UCSD-AML1 (cell line): Measurements from ENCODE around the gene PTPRK.

ENCODE experiments used
- DNase-seq: peaks from one replicate; lab custom pipeline; 2025; ENCODE audit not compliant: unreplicated experiment; lab: John Stamatoyannopoulos, UW

PTPRK gene

DNA sequence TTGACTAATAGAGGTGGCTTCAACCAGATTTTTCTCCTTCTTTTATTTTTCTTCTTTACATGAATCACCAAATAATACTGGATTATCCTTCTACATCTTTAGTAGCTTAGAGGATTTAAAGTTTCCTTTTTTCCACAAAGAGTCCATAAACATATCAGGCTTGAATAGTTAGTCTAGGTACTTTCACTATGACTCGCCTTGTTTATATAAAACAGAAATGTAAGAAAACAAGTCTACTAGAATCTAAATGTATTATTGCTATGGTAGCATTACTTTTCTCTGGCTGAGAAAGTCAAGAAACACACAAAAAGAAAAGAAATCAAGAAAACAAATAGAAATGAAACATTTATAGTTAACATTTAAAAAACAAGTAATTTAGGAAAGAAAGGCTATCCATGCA lies 215.2 kb downstream of the PTPRK start:
- no peak for DNase-seq

DNA sequence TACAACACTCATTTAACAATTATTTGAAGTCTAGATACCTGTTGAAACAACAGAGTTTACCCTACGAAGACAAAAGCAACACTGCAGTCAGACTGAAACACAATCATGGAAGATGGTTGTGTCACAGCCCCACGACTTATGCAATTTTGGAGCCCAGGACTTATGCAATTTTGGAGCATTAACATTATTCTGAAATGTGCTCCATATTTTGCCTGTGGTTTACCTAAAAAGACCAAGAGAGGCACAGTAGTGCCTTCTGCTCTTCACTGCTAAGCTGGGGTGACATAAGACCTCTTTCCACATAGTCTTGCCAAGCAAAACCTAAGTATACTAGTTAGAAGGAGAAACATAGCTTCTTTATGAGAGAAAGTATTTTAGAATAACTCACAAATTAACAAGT lies 216.5 kb downstream of the PTPRK start:
- DNase-seq = no peak

DNA sequence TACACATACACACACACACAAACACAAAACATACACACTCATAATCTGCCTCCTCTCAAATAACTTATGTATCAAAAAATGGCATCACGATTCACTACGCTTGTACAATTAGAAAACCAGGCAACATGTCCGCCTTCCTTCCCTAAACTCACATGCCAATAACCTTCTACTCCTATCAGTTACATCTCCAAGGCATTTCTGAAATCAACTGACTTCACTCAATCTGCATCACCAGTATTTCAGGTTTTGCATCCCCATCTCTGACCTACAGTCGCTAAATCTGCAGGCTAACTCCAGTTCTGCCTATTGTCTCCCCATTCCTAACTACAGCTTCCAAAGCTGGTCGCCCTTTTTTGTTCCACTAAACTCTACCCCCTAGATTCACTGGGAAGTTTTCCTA lies 217.5 kb downstream of the PTPRK start:
- no peak for DNase-seq

DNA sequence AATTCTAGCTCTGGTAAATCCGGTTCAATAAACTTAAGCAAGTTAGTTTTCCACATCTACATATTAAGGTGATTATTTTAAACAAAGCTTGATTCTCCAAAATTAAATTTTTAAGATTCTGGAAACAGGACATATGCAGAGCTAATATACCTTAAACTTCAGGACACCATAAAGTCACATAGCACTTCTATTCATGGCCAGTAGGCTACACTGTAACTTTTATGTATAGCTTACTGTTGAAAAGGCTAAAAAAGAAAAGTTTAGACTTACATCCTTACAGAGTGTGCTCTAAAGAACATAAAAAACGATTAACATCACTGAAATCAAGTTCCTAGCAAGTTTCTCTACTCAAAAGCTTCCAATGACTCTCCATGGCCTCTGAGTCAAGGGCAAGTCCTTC lies 224.7 kb downstream of the PTPRK start:
- DNase-seq = no peak

DNA sequence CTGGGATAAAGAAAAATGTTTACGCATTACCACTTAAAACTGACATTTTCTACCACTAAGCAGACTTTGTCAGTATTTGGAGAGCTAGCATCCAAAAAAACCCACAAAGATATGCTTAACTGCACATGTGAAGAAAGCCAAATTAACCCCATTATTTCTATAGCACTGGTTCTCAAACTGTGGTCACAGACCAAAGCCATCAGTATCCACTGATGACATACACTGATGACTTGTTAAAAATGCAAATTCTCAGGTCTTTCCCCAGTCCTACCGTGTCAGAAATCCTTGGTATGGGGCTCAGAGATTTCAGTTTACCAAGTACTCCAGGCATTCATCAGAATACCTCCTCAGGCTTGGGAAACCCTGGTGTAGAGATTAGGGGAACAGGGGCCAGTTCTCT lies 230.2 kb downstream of the PTPRK start:
- DNase-seq = no peak

DNA sequence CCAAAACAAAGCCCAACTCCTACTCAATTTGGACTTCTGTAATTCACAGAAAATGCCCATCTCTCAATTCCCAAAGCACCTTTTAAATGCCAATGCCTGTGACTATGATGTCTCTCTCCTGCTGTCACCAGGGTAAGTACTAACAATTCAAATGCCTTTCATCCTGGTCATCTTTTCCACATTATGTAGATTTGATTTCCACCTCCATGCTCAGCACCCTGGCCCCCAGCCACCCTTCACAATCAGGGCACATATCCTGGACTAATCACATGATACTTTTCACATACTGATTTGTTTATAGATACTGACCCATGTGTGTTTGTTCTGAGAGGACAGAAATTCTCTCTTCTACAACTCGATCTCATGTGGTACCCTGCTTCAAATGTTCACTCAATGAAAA lies 236.3 kb downstream of the PTPRK start:
- no peak for DNase-seq

DNA sequence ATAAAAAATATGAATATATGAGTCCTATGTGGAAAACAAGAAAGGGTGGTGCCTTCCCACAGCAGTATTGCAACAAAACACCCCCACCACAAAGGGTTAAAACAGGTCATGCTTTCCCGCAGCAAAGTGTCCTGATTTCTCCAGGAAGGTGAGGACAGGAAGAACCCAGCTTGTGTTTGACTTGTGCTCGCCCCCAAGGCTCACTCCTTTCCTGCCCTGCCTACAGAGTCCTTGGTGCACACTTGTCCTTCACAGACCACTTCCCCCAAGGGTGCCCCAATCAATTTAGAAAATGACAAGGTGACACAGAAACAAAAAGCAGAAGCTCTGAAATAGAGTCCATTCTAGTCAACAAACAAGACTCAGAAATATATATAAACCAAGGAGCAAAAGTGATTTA lies 237.4 kb downstream of the PTPRK start:
- peak; percentile 62 for DNase-seq

DNA sequence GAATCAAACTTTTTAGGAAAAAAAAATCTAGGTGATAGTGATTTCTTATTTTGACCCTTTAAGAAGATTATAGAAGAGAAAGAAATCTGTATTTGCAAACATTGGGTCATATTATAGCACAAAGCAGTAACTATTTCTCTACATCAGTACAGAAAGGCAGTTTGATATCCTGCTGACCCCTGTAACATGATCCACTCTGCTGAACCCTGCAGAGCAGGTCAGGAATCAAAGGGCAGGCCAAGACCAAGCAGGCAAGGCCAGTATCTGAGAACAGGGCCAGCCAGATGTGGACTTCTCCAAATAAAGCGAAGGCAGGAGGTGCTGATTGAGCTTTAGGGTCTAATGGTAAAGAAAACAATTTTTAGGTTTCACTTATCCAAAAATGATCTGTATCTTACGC lies 239.4 kb downstream of the PTPRK start:
- DNase-seq = no peak

DNA sequence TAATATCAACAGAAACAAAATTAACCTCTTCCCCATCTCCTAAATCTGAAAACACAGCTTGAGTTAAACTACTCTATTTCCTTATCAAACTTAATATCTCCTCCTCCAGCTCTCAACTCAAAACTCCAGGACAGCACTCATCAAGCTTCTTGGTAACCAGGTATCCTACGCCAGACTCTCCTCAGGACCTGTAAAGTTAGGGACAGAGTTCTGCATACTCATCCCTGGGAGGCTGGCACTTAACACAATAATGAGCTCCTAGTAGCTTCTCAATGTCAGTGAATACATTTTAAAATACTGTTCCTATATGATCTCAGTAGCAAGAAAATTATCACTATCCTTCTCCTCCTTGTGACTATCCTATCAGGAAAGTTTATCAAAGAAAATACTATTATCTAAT lies 240.3 kb downstream of the PTPRK start:
- no peak for DNase-seq

DNA sequence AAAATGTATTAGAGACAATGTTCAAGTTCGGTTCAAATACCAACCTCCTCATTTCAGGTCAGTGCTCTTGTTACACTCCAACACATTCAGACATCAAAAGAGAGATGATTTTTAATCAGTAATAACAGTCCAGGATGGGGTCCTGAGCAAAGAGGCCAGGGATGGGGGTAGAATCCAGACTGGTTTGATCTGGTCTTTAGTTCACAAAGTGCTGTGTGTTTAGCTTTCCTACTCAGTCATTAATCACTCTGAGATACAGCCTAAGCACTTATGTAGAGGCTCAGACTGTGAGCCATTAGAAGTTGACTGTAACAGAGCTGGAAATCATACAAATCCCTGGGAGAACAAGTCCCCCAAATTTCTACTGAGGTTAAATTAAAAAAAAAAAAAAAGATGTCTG lies 241.6 kb downstream of the PTPRK start:
- DNase-seq = no peak

DNA sequence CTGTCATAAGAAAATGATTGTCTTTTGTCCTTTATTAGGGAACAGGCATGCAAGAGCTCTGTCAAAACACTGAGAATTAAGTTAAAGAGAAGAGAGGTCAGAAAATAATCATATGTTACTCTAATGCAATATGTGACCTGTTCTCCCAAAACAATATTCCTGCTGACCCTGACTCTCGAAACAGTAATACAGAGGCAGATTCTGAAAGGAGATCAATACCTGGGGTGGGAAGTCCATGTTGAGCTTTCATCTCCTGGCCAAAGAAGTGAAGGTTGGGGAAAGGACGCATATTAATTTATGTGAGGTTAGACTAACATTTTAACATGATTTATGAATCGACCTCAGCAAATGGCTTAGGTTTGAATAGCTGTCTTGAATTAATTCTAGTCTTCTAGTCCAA lies 243.0 kb downstream of the PTPRK start:
- DNase-seq = no peak

DNA sequence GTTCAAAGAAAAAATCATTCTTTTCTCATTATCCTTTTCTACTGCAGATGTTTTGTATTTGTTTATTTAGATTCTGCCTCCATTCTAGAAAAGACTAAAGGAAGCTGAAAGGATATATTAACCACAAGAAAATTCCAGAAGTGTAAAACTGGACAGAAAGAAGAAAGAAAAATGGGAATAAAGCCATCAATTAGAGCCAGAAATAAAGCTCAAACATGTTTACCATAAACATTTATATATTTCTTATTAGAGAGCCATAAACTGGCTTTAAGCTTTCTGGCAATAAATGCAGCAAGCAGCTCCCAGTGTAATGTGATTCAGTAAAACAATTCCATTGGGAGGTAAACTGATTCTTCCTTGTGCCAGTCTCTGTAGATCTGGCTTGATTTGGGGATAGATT lies 244.1 kb downstream of the PTPRK start:
- DNase-seq = no peak

DNA sequence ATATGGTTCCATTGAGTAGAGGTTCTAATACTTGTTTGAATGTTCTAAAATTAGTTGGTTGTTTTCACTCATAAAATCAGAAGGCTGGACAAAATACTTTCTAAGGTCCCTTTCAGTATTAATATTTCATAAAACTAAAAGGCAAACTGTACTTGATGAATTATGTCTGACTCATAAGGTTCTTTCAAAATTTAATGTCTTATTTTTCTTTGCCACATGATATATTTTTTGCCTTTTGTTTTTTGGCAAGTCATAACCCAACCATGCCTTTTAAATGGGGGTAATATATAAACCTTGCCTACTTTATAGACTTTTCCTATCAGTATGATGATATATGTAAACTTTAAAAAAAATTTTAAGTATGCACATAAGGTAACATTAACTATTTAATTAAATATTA lies 244.7 kb downstream of the PTPRK start:
- DNase-seq = no peak

DNA sequence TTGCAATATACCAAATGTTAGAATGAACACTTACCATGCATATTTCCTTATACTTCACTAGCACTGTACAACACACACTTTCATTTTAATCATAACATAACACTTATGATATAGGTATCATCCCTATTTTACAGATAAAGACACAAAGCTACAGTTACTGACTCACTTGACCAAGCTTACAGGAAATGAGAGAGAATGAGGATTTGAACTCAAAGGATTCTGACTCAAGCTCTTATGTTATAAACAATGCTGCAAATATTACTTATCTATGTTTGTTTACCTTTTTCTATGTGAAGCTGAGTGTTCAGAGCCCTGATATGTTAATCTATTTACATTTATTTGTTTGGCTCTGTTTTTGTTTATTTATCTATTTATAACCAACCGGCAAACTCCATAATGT lies 245.4 kb downstream of the PTPRK start:
- DNase-seq = no peak

DNA sequence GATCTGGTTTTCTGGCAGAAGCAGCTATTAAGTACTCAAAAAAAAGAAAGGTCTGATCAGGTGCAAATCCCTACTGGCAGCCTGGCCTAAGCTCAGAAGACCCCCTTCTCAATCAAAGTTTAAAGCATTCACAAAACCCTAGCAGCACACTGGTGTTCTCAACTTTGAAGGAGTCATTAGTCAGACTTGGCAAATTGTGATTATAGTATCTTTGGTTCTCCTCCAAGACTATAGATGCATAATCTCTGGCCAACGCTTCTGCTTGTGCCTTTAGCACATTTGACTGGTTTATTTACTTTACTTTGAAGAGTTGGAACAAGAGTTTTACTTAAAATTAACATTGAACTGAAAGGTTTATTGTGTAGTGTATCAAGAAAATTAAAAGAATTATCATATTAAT lies 248.9 kb downstream of the PTPRK start:
- no peak for DNase-seq

DNA sequence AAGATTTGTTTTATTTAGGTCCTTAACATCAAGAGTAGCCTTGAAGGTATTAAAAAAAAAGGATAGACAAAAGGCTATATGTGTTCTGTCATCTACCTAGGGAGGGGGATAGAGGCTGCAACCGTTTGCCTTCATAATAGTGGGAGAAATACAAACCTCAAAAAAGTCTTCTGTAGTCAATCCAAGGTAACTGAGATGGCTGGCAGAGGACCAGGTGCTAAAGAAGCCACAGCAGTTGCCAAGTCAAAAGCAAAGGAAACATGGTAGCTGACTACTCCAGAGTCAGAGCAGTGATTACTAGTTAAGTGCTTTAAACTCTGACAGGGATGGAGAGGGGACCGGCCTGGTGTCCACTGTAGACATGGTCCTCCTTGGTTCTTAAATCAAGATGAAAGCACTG lies 249.4 kb downstream of the PTPRK start:
- DNase-seq = no peak

DNA sequence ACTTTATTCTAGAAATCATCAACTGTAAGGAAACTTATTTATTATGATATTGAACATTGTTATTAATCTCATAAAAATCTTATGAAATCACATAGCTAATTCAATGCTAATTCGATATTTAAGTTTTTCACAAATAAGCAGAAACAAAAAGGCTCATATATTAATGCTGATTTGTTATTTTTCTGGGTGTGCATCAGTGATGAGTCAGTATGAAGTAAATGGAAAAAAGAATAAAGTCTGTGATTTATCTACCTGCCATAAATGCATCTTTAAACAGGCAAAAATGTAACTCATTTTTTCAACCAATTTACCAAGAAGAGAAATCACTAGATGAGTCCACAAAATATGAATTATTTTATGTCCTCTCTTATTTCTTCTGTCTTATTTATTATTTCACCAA lies 253.5 kb downstream of the PTPRK start:
- DNase-seq = no peak

DNA sequence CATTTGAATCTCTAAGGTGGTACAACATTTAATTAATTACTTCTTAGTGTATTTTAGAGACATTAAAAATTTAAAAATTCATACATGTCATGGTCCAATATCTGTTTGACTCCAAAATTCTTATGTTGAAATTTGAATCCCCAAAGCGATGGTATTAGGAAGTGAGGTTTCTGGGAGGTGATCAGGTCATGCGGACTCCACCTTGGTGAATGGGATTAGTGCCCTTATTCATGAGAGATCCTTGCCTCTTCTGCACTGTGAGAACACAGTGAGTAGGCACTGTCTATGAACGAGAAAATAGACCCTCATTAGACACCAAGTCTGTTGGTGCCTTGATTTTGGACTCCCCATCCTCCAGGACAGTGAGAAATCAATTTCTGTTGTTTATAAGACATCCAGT lies 254.7 kb downstream of the PTPRK start:
- DNase-seq = no peak

DNA sequence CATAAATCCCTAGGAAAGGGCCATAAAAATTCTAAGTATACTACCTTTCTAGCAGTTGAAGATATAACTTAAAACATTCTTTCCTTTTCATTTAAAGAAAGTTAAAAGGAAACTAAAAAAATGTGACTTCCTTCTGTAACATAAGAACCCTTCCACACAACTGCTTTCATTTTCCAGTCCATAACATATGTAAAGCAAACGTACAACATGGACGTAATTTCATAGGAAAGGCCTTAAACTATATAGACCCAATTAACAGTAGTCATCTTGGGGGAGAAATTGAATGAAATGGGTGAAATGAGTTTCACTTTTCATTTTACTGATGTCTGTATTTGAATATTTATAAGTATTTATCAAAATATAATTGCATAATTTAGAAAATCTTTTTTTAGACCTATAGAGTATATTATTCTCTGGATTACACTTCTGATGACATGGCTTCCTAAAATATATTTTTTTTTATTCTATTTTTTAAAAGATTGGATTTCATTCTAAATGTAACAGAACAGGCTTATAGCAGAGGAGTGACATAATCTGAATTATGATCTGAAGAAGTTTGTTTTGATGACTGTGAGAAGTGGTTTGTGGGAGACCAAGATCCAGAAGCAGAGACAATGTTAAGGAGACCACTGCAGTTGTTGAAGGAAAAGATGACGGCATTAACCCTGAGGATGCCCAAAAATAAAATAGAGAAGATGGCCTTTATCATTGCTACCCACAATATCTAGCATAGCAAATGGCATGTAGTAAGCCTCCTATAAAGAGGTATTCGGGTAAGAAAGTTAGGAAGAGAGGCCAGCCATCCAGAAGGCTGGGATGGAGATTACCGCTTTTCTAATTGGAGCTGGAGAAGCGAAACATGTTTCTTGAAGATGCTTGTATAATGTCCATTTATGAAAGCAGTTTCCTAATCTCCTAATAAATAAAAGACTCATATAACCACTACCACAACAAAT lies 260.4 kb downstream of the PTPRK start:
- no peak for DNase-seq

DNA sequence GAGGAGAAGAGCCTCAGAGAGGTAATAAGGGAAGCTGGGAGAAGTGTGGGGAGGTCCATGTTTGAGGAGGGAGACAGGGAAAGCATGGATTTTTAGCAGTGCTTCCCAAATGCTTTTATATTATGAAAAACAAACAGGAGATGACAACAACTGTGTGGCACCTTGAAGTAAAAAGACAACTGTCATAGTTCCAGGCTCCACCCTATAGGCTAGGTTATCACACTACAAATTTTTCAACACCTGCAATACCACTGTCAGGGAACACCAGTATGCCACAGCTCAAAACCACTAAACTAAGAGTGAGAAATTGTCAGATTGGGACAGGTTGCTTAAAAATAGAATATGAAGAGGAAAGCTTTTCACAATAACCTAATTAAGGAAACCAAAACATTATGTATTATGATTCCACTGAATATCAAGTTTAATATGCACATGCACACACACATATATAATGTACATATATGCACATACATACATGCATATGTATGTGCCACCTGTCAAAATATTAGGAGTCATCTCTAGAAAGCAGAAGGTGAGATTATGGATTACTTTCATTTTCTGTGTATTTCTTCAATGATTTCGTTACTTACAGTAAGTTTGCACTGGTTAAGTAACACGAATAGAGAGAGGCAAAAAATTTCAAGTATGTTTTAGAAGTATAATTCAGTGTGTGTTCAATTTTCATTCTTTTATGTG lies 261.2 kb downstream of the PTPRK start:
- DNase-seq = no peak

DNA sequence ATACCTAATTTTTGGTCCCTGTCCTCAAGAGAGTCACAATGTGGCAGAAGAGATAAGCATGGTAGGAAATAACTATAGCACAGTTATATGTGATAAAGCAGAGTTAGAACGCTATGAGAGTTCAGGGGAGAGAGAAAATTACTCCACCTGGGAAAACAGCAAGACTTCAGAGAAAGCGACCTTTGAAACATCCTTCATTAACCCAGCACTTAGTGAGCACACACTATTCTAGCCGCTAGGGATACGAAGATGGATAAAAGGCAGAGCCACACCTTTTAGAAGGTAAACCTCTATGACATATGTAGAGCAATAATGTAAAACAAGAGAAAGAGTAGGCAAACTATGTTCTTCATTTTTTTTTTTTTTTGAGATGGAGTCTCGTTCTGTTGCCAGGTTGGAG lies 264.3 kb downstream of the PTPRK start:
- no peak for DNase-seq

DNA sequence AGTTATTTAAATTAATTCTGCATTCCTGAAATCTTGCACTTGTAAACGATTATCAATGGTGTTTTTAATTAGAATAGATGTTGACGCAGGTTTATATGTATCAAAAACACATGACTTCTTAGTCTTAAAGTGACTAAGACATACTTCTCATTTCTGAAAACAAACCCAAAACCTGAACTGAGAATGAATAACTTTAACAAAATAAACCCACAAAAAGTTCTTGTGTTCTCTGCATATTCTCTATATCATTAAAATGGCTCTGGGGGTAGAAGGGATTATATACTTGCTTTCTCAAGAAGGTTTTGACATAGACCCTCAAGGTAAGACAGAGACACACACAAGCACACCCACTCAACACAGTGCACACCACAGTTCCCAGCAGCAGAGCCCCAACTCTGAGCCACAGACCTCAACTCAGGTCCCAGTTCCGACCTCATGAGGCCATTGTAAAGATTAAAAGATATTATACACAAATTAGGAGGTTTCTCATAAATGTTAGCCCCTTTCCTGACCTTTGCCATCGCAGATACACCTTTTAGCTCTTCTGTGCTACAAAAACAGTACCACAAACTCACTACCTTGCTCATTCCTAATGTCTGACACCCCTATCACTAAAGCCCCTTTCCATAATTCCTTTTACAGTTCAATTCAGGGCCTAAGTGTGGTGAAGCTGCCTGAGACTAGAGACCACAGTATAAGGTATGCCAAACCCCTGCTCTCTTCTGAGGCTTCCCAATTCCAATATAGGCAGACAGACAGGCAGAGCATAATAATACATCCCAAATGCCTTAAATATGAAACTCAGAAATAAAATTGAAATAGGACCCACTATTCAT lies 267.8 kb downstream of the PTPRK start:
- DNase-seq = no peak
